Activated B cell treated with CpG ODN at 0.5 μM for 24 hours (primary cell): Measurements from ENCODE around the gene MAN2B1. TPM values are rescaled to one million over a fixed set of nuclear protein-coding genes. Genes with fewer than 3 reads are reported as not detected.
A peak's percentile ranks its signal among the peaks of the same experiment; 100 is the strongest.
"Not testable (repeated sequence)": the region's sequence is repeated elsewhere in the genome, so short reads cannot be mapped to it uniquely, and the experiment has no call there.

Experiments
- ATAC-seq: fragments of 200-7000 bp; cut with Tn5 transposase; one replicate; pipeline ENCODE4 v1.10.0; 2021; ENCODE audit warnings: low read depth, mild to moderate bottlenecking, moderate library complexity
- CTCF ChIA-PET: fragments of 350-600 bp; sonication (Branson Sonifier 250); formaldehyde crosslinking; loops from one replicate; lab custom pipeline; 2021; ENCODE audit warnings: antibody characterized with exemption; lab: Charles Lee
- POLR2A ChIA-PET: fragments of 350-600 bp; sonication (Branson Sonifier 250); formaldehyde crosslinking; loops from one replicate; lab custom pipeline; 2021; ENCODE audit warnings: antibody characterized with exemption; lab: Charles Lee
- DNase-seq: peaks from one replicate; pipeline ENCODE4 v3.0.0; 2022
- H3K27ac Mint-ChIP-seq: one replicate; pipeline ENCODE4 v1.8.0; 2020; ENCODE audit warnings: mixed read lengths
- H3K27me3 Mint-ChIP-seq: one replicate; pipeline ENCODE4 v1.8.0; 2021; ENCODE audit warnings: mixed read lengths
- H3K36me3 Mint-ChIP-seq: one replicate; pipeline ENCODE4 v1.8.0; 2021; ENCODE audit warnings: low read depth, mixed read lengths
- H3K4me1 Mint-ChIP-seq: one replicate; pipeline ENCODE4 v1.8.0; 2021; ENCODE audit warnings: mixed read lengths
- H3K4me3 Mint-ChIP-seq: one replicate; pipeline ENCODE4 v1.8.0; 2020; ENCODE audit warnings: mild to moderate bottlenecking, mixed read lengths
- H3K9me3 Mint-ChIP-seq: one replicate; pipeline ENCODE4 v1.8.0; 2020; ENCODE audit warnings: mixed read lengths
- CTCF ChIP-seq: fragments of 200-600 bp; IDR thresholded peaks from one replicate; pipeline ENCODE4 v1.8.0; 2022; ENCODE audit warnings: antibody characterized with exemption, mild to moderate bottlenecking
- intact Hi-C: fragments of 100-400 bp; cut with micrococcal nuclease; formaldehyde crosslinking; loops from one replicate; pipeline ENCODE4 v1.15.1; 2024
- total RNA-seq: library from RNA; stranded (reverse); gene quantifications from 2 replicates; pipeline ENCODE4 v1.2.3, GENCODE V29; 2022

Gene MAN2B1
- total RNA-seq, 1 donor from 2014 or later: 291 TPM

GRCh38 chr19:12703046-12703445, 36.5 kb upstream of the MAN2B1 start:
- CTCF ChIA-PET: no interaction called here
- POLR2A ChIA-PET: no interaction called here
- no peak overlapping the region for H3K27ac Mint-ChIP-seq
- peaks cover 1% of the 10 kb centered on the region for H3K4me1 Mint-ChIP-seq
- intact Hi-C loops: no loop called here
- no peak for DNase-seq
- no peak overlapping the region for H3K4me3 Mint-ChIP-seq
- no peaks in the 10 kb centered on the region for H3K27me3 Mint-ChIP-seq
- H3K9me3 Mint-ChIP-seq: no peaks in the 10 kb centered on the region
- no peak for TF ChIP-seq CTCF
- peak; percentile 69 for ATAC-seq
- peaks cover 68% of the 10 kb centered on the region for H3K36me3 Mint-ChIP-seq

GRCh38 chr19:12701596-12702282, 35.2 kb upstream of the MAN2B1 start:
- no peaks in the 10 kb centered on the region for H3K27me3 Mint-ChIP-seq
- no peak for DNase-seq

GRCh38 chr19:12698138-12698537, 31.6 kb upstream of the MAN2B1 start:
- peak overlapping the region; percentile 64 for H3K4me3 Mint-ChIP-seq
- no peaks in the 10 kb centered on the region for H3K9me3 Mint-ChIP-seq
- intact Hi-C loops: no loop called here
- no peak for TF ChIP-seq CTCF
- H3K27me3 Mint-ChIP-seq: no peaks in the 10 kb centered on the region
- ATAC-seq (no peak), DNase-seq (no peak)
- H3K36me3 Mint-ChIP-seq: peaks cover 36% of the 10 kb centered on the region
- CTCF ChIA-PET: no interaction called here
- H3K27ac Mint-ChIP-seq: peak overlapping the region; percentile 71
- POLR2A ChIA-PET: interaction anchor here (1.4 to 3.7 kb wide), 2 partner anchors 17 to 20 kb away, joined by 3 to 69 read pairs; partner anchors contain the start of gene DHPS
- peaks cover 11% of the 10 kb centered on the region for H3K4me1 Mint-ChIP-seq

More at GRCh38 chr19:12701596-12702282, 35.2 kb upstream of the MAN2B1 start:
- ChIA-PET POLR2A (no interaction called here), CTCF (no interaction called here)
- intact Hi-C loops: no loop called here
- Mint-ChIP-seq H3K4me3 (no peak overlapping the region), H3K9me3 (no peaks in the 10 kb centered on the region), H3K27ac (no peak overlapping the region), H3K4me1 (peaks cover 7% of the 10 kb centered on the region), H3K36me3 (peaks cover 64% of the 10 kb centered on the region)
- no peak for TF ChIP-seq CTCF
- ATAC-seq: no peak

- ChIA-PET CTCF (interaction anchor here (2.0 kb wide), 1 partner anchor 63 kb away, joined by 6 read pairs; no protein-coding TSS in a partner anchor), POLR2A (interaction anchor here (0.5 to 3.7 kb wide), 8 partner anchors 16 to 146 kb away, joined by 3 to 69 read pairs (median 6); partner anchors contain the start of genes DHPS, MAN2B1, TNPO2 and TRIR)
- H3K27me3 Mint-ChIP-seq, ATAC-seq, H3K9me3 Mint-ChIP-seq, DNase-seq, intact Hi-C loops: not testable (repeated sequence)
- peaks cover 11% of the 10 kb centered on the region for H3K4me1 Mint-ChIP-seq
- H3K36me3 Mint-ChIP-seq: peaks cover 29% of the 10 kb centered on the region
- H3K4me3 Mint-ChIP-seq: peak overlapping the region; percentile 32
- peak overlapping the region; percentile 97 for H3K27ac Mint-ChIP-seq
These were observed 30.9 kb upstream of the MAN2B1 start for GRCh38 chr19:12697425-12697824.

- H3K27me3 Mint-ChIP-seq: no peaks in the 10 kb centered on the region
- ATAC-seq: peak; percentile 88
- peak; percentile 98 for DNase-seq
- H3K27ac Mint-ChIP-seq: peak within 1 kb of the TSS; percentile 97
- ChIA-PET CTCF (interaction anchor here (0.8 to 2.0 kb wide), 3 partner anchors 64 to 99 kb away, joined by 3 to 6 read pairs (median 3); no protein-coding TSS in a partner anchor), POLR2A (interaction anchor here (0.5 to 3.7 kb wide), 20 partner anchors 13 to 242 kb away, joined by 3 to 69 read pairs (median 4); partner anchors contain the start of genes DHPS, GCDH, GET3 and JUNB)
- no peaks in the 10 kb centered on the region for H3K9me3 Mint-ChIP-seq
- H3K36me3 Mint-ChIP-seq: peaks cover 22% of the 10 kb centered on the region
- intact Hi-C loops: loop anchor here (1.0 kb wide), 5 partner anchors 15 to 49 kb away; partner anchors contain the start of genes DHPS and TRIR
- TF ChIP-seq CTCF: no peak
- peak within 1 kb of the TSS; percentile 91 for H3K4me3 Mint-ChIP-seq
- H3K4me1 Mint-ChIP-seq: peaks cover 11% of the 10 kb centered on the region
These were observed 30.1 kb upstream of the MAN2B1 start, which contains the start of gene FBXW9 for GRCh38 chr19:12696366-12697335. TSS of gene FBXW9 (minus strand) at chr19:12696631. CDS start at chr19:12696581, 50 bp downstream.
